Stimulated activated CD8-positive, alpha-beta memory T cell treated with anti-CD3 and anti-CD28 coated beads, Interleukin-4, amount 100 ng/mL, for 48 hours (primary cell): Measurements from ENCODE around the gene CHTF8.
"Not testable (repeated sequence)": the region's sequence is repeated elsewhere in the genome, so short reads cannot be mapped to it uniquely, and the experiment has no call there.

Experiments used
- DNase-seq: peaks from one replicate; pipeline ENCODE4 v3.0.0-alpha.2; 2020

The CHTF8 gene

GRCh38 chr16:69133373-69133954 is 1.1 kb upstream of the CHTF8 start:
- DNase-seq = no peak

- DNase-seq = peak; percentile 88
Observed at GRCh38 chr16:69131839-69132423, 457 bp downstream of the CHTF8 start.

GRCh38 chr16:69131167-69131838 is 1.1 kb downstream of the CHTF8 start:
- no peak for DNase-seq

GRCh38 chr16:69130461-69130860 is 1.9 kb downstream of the CHTF8 start:
- DNase-seq = no peak

- DNase-seq = no peak
Observed at GRCh38 chr16:69127966-69128510, 4.3 kb downstream of the CHTF8 start.

GRCh38 chr16:69126801-69127200 is 5.6 kb downstream of the CHTF8 start:
- DNase-seq = not testable (repeated sequence)

- no peak for DNase-seq
Observed at GRCh38 chr16:69126221-69126620, 6.2 kb downstream of the CHTF8 start.

- DNase-seq = not testable (repeated sequence)
Observed at GRCh38 chr16:69124961-69125360, 7.4 kb downstream of the CHTF8 start.

- not testable (repeated sequence) for DNase-seq
Observed at GRCh38 chr16:69124406-69124805, 8.0 kb downstream of the CHTF8 start.

GRCh38 chr16:69123910-69124309 is 8.5 kb downstream of the CHTF8 start:
- peak; percentile 69 for DNase-seq

GRCh38 chr16:69120096-69120664 is 12.2 kb downstream of the CHTF8 start:
- DNase-seq = no peak

GRCh38 chr16:69119536-69119935 is 12.9 kb downstream of the CHTF8 start:
- no peak for DNase-seq

- DNase-seq = no peak
Observed at GRCh38 chr16:69118994-69119393, 13.4 kb downstream of the CHTF8 start.

GRCh38 chr16:69118468-69118867 is 13.9 kb downstream of the CHTF8 start:
- DNase-seq = no peak

GRCh38 chr16:69116906-69117305 is 15.5 kb downstream of the CHTF8 start:
- no peak for DNase-seq

GRCh38 chr16:69116256-69116875 is 16.0 kb downstream of the CHTF8 start:
- no peak for DNase-seq

- DNase-seq = no peak
Observed at GRCh38 chr16:69115837-69116236, 16.6 kb downstream of the CHTF8 start.

- DNase-seq = no peak
Observed at GRCh38 chr16:69115361-69115760, 17.0 kb downstream of the CHTF8 start.

- DNase-seq = no peak
Observed at GRCh38 chr16:69114976-69115355, 17.4 kb downstream of the CHTF8 start.

GRCh38 chr16:69114346-69114975 is 17.9 kb downstream of the CHTF8 start:
- no peak for DNase-seq

- DNase-seq = no peak
Observed at GRCh38 chr16:69113216-69113615, 19.2 kb downstream of the CHTF8 start.

GRCh38 chr16:69112285-69113129 is 19.9 kb downstream of the CHTF8 start:
- DNase-seq = peak; percentile 80
